Activated T-cell treated with anti-CD3 and anti-CD28 coated beads for 24 hours (primary cell): ENCODE results near the gene NUP35.
"Not testable (repeated sequence)": the region's sequence is repeated elsewhere in the genome, so short reads cannot be mapped to it uniquely, and the experiment has no call there.

ENCODE experiments used
- DNase-seq: peaks from one replicate; pipeline ENCODE4 v3.0.0-alpha.2; 2020; ENCODE audit warnings: low read depth

NUP35 gene

DNA sequence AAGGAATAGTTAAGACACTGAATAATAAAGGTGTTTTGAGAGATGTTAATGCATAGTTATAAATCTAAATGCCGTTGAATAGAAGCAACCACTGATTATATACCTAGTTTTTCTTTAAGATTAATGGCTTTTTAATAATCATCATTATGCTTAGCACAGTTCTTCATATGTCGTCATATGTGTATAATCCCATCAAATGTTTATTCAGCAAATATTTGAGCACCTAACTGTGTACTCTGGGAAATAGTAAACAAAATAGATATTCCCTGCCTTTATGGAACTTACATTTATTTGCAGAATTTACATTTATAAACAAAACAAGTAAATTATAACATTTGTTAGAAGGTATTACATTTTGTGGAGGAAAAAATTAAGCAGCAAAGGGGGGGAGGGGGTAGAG is 9.8 kb downstream of the NUP35 start:
- DNase-seq: no peak

DNA sequence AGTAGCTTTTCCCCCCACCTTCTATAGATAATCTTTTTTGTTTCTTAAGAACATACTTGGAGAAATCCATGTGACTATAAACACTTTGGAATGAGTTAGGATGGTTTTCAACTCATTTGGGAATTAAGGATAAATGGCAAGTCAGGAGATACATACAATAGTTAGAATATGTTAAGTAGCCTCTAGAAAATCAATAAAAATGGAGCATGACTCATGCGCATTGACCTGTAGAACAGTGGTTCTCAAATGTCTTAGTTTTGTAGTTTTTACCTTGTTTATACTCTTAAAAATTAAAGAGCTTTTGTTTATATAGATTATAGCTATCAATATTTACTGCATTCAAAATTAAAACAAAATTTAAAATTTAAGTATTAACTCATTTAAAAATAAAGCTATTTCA is 24.7 kb downstream of the NUP35 start:
- no peak for DNase-seq

- no peak for DNase-seq
Measured at GRCh38 chr2:183149489-183149888, 25.2 kb downstream of the NUP35 start.

- not testable (repeated sequence) for DNase-seq
Measured at GRCh38 chr2:183152280-183152679, 28.0 kb downstream of the NUP35 start.

GRCh38 chr2:183153967-183154366 is 29.7 kb downstream of the NUP35 start:
- no peak for DNase-seq

GRCh38 chr2:183154772-183155171 is 30.5 kb downstream of the NUP35 start:
- DNase-seq: not testable (repeated sequence)

- no peak for DNase-seq
Measured at GRCh38 chr2:183157131-183157530, 32.9 kb downstream of the NUP35 start.

GRCh38 chr2:183162362-183162761 is 38.1 kb downstream of the NUP35 start:
- no peak for DNase-seq

DNA sequence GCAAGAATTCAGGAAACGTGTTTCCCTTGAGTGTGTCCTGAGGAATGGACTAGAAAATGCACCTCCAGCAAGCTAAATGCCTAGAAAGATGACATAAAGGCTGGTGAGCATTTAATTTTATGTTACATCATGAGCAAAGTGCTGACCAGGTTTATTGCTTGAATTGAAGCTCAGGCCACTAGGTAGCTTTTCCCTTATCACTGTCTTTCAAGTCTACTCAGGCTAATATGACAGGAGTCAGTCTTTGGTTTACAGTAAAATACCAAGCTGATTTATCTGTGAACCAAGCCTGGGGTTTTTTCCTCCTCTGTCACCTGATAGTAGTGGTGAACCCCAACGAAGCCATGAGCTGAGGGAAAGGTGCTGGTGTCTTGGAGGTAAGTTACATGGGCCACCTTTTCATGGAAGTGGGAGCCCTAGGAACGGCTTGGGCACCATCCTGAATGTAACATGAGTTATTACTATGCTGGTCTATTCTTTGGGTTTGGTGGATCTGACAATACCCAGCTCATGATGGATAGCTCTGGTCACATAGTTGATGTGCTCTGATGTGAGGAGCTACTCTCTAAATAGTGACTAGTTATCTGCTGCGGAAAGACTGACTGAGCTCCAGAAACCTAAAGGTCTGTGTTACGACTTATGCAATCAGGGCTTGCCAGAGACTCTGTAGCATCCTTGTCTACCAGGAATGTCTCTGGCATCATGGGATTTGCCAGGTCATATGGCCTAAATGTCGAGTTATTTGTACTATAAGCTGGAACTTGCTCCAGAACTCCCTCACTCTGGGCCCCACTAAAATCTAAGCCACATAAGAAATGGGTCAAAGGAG is 39.8 kb downstream of the NUP35 start:
- DNase-seq: no peak

GRCh38 chr2:183164650-183165015 is 40.4 kb downstream of the NUP35 start:
- DNase-seq: no peak

- no peak for DNase-seq
Measured at GRCh38 chr2:183166210-183166609, 42.0 kb downstream of the NUP35 start.

DNA sequence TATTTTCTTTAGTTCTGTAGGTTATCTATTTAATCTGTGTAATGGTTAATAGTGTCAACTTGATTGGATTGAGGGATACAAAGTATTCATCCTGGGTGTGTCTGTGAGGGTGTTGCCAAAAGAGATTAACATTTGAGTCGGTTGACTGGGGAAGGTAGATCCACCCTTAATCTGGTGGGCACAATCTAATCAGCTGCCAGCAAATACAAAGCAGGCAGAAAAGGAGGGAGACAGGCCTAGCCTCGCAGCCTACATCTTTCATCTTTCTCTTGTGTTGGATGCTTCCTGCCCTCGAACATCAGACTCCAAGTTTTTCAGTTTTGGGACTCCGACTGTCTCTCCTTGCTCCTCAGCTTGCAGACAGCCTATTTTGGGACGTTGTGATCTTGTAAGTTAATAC is 42.7 kb downstream of the NUP35 start:
- DNase-seq: not testable (repeated sequence)

DNA sequence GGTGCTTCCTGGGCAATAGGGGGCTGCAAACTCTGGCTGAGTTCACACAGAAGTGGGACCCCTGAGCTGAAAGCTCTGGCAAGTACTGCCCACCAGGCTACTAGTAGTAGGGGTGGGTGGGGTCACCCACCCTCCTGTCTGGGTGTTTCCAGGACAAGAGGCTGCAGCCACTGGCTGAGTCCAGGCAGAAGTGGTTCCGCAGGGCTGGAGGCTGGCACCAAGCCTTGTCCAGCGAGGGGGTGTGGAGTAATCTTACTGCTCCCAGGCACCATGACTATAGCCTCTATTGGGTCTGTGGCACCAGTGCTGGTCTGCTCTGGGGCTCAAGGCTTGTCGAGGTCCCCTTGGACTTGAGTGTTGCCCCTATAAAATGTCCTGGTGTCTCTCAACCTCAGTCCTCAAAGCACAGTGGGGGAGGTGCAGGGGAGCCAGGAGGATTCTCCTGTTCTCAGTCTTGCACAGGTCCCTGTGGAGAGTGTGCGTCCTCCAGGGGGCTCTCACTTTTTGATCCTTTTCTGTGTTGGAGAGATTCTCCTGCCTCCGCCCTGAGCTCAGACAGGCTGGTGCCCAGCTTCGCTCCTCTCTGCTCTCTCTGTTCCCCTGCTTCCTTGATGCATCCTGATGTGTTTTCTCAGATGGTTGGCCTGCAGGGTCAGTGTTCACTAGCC is 48.1 kb downstream of the NUP35 start:
- DNase-seq: no peak

DNA sequence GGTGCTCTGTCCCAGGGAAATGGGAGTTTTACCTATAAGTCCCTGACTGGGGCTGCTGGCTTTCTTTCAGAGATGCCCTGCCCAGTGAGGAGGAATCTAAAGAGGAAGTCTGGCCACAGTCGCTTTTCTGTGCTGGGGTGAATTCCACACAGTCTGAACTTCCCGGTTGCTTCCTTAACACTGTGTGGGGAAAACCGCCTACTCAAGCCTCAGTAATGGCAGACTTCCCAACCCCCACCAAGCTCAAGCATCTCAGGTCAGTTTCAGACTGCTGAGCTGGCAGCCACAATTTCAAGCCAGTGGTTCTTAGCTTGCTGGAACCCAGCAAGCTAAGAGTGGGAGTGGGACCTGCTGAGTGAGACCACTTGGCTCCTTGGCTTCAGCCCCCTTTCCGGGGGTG is 54.9 kb downstream of the NUP35 start:
- no peak for DNase-seq

DNA sequence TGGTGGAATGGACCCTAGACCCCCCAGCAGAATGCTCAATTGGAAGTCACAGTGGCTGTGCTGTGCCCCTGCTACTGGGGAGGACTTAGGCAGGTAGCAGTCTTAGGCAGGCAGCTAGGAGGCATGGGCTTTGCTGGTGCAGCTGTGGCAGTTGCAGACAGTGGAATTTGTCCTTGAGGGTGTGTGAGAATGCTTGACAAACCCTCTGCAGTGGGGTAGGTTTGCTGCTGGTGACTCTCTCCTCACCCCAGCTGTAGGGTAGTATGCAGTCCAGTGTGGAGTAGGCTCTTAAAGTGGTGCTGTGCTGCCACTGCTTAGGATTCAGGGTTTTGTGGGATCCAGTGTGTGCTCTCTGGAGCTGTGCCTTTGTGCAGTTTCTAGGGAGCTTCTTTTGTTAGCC is 61.3 kb downstream of the NUP35 start:
- no peak for DNase-seq

DNA sequence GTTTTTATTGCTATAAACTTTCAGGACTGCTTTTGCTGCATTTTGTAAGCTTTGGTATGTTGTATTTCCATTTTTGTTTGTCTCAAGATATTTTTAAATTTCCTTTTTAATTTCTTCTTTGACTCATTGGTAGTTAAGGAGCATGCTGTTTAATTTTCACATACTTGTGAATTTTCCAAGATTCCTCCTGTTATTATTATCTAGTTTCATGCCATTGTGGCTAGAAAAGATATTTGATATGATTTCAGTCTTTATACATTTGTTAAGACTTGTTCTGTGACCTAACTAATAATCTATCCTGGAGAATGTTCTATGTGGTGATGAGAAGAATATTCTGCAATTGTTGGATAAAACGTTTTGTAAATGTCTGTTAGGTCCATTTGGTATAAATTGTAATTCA is 62.1 kb downstream of the NUP35 start:
- DNase-seq: no peak

GRCh38 chr2:183186766-183187165 is 62.5 kb downstream of the NUP35 start:
- DNase-seq: no peak

DNA sequence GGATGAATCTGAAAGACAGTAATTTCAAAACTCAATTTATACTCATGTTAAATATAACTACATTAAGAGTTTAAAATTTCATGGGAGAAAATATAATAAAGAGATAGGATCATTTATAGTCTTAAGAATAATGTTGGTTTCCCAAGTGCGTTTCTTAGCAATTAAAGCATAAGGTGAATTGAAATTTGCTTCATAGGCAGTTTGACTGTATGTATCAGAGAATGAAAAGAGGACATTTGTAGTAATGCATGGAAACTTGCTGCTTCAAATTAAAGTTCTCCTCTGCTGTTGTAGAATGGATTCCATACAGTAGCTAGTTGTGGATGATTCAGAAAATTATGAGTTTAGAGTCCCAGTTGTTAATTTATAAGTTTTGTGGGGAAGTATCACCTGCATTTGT is 68.1 kb downstream of the NUP35 start:
- DNase-seq: no peak

DNA sequence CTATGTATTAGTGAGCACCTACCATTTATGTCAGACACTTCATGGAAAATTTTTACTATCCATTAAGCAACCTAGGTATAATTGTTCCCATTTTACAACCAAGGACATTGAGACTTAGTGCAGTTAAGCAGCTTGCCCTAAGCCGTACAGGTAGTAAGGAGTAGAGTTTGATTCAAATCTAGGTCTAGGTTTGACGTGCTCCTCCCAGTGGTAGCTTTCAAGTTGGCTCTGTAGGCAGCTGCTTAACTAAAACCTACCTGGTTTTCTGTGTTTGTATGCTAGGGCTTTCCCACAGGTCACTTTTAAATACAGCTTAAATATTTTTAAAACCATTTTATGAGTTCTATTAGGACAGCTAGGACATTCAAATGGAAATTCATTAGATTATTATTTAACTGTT is 69.7 kb downstream of the NUP35 start:
- DNase-seq: no peak

DNA sequence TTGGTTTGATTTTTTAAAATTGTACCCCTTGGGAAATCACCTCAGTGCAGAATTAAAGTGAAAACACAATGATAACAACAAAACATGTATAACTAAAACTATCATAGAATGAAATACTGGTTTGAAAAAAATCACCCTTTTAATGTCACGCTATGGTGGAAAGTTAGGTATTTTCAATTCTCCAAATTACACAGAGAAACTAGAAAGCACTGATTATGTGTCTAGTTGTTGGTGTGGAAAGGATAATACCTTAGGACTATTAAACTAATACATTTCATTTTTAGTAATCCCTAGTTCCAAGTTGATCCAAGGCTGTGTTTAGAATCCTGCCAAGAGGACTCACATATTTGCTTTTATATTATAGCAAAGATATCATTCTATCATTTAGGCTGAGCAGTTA is 71.2 kb downstream of the NUP35 start:
- no peak for DNase-seq

DNA sequence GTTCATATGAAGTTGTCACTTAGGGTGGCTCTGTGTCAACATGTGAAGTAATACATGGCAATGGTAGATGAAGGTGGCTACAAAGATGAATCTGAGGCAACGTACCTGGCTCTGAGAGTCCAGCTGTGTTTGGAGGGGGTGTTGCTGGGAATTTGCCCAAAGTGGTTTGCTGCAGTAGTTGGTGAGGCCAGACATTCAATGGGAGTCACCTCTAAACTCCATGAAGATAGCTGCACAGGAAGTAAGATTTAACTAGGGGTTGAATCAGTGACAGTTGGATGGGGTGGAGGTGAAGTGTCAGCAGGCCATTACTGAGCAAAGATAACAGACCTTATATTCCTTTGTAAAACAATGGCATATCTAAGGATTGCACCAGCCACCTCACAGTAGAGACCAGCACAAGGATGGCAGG is 71.8 kb downstream of the NUP35 start:
- no peak for DNase-seq

DNA sequence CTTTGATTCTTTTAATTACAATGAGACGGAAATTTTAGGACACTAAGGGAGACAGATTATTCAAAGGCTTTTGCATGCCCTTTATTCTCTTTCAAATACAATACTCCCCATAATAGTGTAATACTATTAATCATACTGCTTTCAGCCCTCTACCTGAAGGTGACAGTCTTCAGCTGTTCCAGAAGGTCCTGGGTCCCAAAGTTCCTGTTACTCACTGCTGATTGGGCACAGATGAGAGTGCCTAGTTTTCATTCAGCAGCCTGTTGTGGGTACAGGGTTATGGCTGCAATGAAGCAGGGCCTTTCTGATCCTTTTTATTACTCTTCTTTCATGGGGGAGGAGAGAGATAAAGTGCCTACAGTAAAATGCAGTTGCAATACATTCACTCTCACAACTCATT is 80.2 kb downstream of the NUP35 start:
- DNase-seq: no peak

DNA sequence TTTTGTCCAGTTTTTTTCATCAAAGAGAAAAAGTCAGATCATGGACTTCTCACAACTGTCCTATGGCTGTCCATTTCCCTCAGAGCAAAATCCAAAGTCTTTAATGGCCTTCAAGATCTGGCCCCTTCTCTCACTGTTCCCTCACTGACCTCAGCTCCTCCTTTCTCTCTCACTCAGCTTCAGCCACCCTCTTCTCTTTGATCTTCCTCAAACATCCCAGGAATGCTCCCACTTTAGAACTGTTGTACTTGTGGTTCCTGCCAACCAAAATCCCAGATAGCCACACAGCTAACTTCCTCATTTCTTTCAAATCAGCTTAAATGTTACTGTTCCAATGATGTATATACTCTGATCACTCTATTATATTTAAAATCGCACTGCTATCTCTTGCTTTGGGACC is 82.9 kb downstream of the NUP35 start:
- no peak for DNase-seq
